Upper lobe of left lung (tissue), 6 donors: Measurements from ENCODE around the gene SSBP3. TPM values are rescaled to one million over a fixed set of nuclear protein-coding genes. Genes with fewer than 3 reads are reported as not detected.
A peak's percentile ranks its signal among the peaks of the same experiment; 100 is the strongest.

Source experiments
- ATAC-seq, 2 donors: fragments of 200-7000 bp; cut with Tn5 transposase; one replicate each; pipeline ENCODE4 v1.9.1; 2022; ENCODE audit warnings: mild to moderate bottlenecking in 2 of 2, moderate library complexity in 2 of 2; ENCODE audit not compliant: low FRiP score in 2 of 2
- DNase-seq, 2 donors: peaks; one replicate each; pipeline ENCODE4 v3.0.0-alpha.2; 2019 to 2020
- H3K27ac ChIP-seq, 4 donors: fragments of 200-600 bp; sonication (generic); one replicate each; pipeline ENCODE4 v1.5.1; 2016 to 2019
- H3K27me3 ChIP-seq, 4 donors: fragments of 200-600 bp; sonication (generic); one replicate each; pipeline ENCODE4 v1.5.1; 2017 to 2019
- H3K36me3 ChIP-seq, 4 donors: fragments of 200-600 bp; sonication (generic); one replicate each; pipeline ENCODE4 v1.5.1; 2016 to 2019
- H3K4me1 ChIP-seq, 4 donors: fragments of 200-600 bp; sonication (generic); one replicate each; pipeline ENCODE4 v1.5.1; 2018 to 2019
- H3K4me3 ChIP-seq, 4 donors: fragments of 200-600 bp; sonication (generic); one replicate each; pipeline ENCODE4 v1.5.1; 2017 to 2019; ENCODE audit warnings: mild to moderate bottlenecking in 2 of 4, moderate library complexity in 1 of 4
- H3K9me3 ChIP-seq, 4 donors: fragments of 200-600 bp; sonication (generic); one replicate each; pipeline ENCODE4 v1.5.1; 2018 to 2019
- CTCF ChIP-seq, 6 experiments: fragments of 450-650 bp in 4 of 6; fragments of 200-600 bp in 2 of 6; sonication (generic) in 2 of 6; IDR thresholded peaks; one replicate each; pipeline ENCODE4 v1.5.1; 2016 to 2019; ENCODE audit warnings: antibody characterized with exemption in 6 of 6
- EP300 ChIP-seq, 4 donors: sonication (generic); formaldehyde crosslinking; IDR thresholded peaks; one replicate each; pipeline ENCODE4 v1.5.1; 2017; ENCODE audit warnings: antibody characterized with exemption in 4 of 4, control low read depth in 2 of 4
- POLR2A ChIP-seq, 4 donors: fragments of 450-650 bp; IDR thresholded peaks; one replicate each; pipeline ENCODE4 v1.5.1; 2016 to 2017; ENCODE audit warnings: antibody characterized with exemption in 4 of 4, mild to moderate bottlenecking in 2 of 4
- POLR2AphosphoS5 ChIP-seq, 2 donors: sonication (generic); formaldehyde crosslinking; IDR thresholded peaks; one replicate each; pipeline ENCODE4 v1.5.1; 2017; ENCODE audit warnings: antibody characterized with exemption in 2 of 2
- WGBS, 2 donors: methylation state at CpG; one replicate each; pipeline ENCODE4 v1.1.5; 2017 to 2018; 5-methylcytosine and 5-hydroxymethylcytosine counted together
- total RNA-seq, 6 donors: library from RNA; depleted of rRNA in 4 of 6; stranded (reverse); fragments of >200 nt in 4 of 6; gene quantifications; one replicate each; pipeline versions ENCODE4 v1.1.0 to v1.2.1, GENCODE V29; 2016 to 2021
- donor health status: DM: no; HTN: no; CAD: no; lungs with moderate emphysema.
- donor health status: DM: no; HTN: yes; CAD: no; lungs with severe emphysema.

The SSBP3 gene
- total RNA-seq, 6 donors from 2014 or later = 17.8 to 35.6 (median 26.4) TPM

- peaks cover 45 to 54% (median 48%) of the 10 kb centered on the region in 4 donors for H3K4me1 ChIP-seq
- no peaks in the 10 kb centered on the region for H3K9me3 ChIP-seq
- H3K27ac ChIP-seq = peak overlapping the region; percentile 81 to 93 (median 86)
- TF ChIP-seq CTCF (IDR thresholded peaks at IDR 0.05) (peak in 3 of 6 experiments; percentile 11 to 47 (median 35)), POLR2AphosphoS5 (IDR thresholded peaks at IDR 0.05) (peak; percentile 57 to 68), EP300 (IDR thresholded peaks at IDR 0.05) (peak in 1 of 4 donors; percentile 13), POLR2A (IDR thresholded peaks at IDR 0.05) (no peak)
- DNase-seq (peak in 1 of 2 donors; percentile 87), ATAC-seq (peak; percentile 28 to 81)
- 83% methylated on average over 21 to 22 of the region's 22 CpGs for WGBS, 2 donors
- no peaks in the 10 kb centered on the region for H3K27me3 ChIP-seq
- H3K4me3 ChIP-seq = no peak overlapping the region
- no peaks in the 10 kb centered on the region for H3K36me3 ChIP-seq
Observed at GRCh38 chr1:54273092-54273794, 133.0 kb downstream of the SSBP3 start.

GRCh38 chr1:54272772-54273091 is 133.5 kb downstream of the SSBP3 start:
- peaks cover 39 to 50% (median 42%) of the 10 kb centered on the region in 4 donors for H3K4me1 ChIP-seq
- 76 to 81% methylated on average over 4 of the region's 4 CpGs for WGBS, 2 donors
- TF ChIP-seq POLR2A (IDR thresholded peaks at IDR 0.05) (no peak), CTCF (IDR thresholded peaks at IDR 0.05) (peak in 1 of 6 experiments; percentile 19), POLR2AphosphoS5 (IDR thresholded peaks at IDR 0.05) (no peak), EP300 (IDR thresholded peaks at IDR 0.05) (no peak)

GRCh38 chr1:54272134-54272533 is 134.1 kb downstream of the SSBP3 start:
- H3K4me3 ChIP-seq = no peak overlapping the region

More at GRCh38 chr1:54272772-54273091, 133.5 kb downstream of the SSBP3 start:
- DNase-seq = no peak
- H3K27ac ChIP-seq = peak overlapping the region; percentile 81 to 93 (median 86)
- H3K27me3 ChIP-seq = no peaks in the 10 kb centered on the region
- H3K9me3 ChIP-seq = no peaks in the 10 kb centered on the region
- H3K4me3 ChIP-seq = no peak overlapping the region
- no peaks in the 10 kb centered on the region for H3K36me3 ChIP-seq
- peak in 1 of 2 donors; percentile 59 for ATAC-seq

GRCh38 chr1:54271341-54271740 is 134.9 kb downstream of the SSBP3 start:
- ATAC-seq (no peak), DNase-seq (no peak)
- TF ChIP-seq EP300 (IDR thresholded peaks at IDR 0.05) (no peak), CTCF (IDR thresholded peaks at IDR 0.05) (no peak), POLR2A (IDR thresholded peaks at IDR 0.05) (no peak), POLR2AphosphoS5 (IDR thresholded peaks at IDR 0.05) (no peak)
- 79 to 86% methylated on average over 9 of the region's 10 CpGs for WGBS, 2 donors
- H3K4me3 ChIP-seq = no peak overlapping the region
- H3K4me1 ChIP-seq = peaks cover 27 to 38% (median 29%) of the 10 kb centered on the region in 4 donors
- H3K27ac ChIP-seq = peak overlapping the region in 2 of 4 donors; percentile 33 to 81
- no peaks in the 10 kb centered on the region for H3K27me3 ChIP-seq
- H3K36me3 ChIP-seq = no peaks in the 10 kb centered on the region
- no peaks in the 10 kb centered on the region for H3K9me3 ChIP-seq

More at GRCh38 chr1:54272134-54272533, 134.1 kb downstream of the SSBP3 start:
- DNase-seq = no peak
- no peaks in the 10 kb centered on the region for H3K9me3 ChIP-seq
- 68 to 97% methylated on average over 2 of the region's 2 CpGs for WGBS, 2 donors
- peak overlapping the region; percentile 81 to 93 (median 86) for H3K27ac ChIP-seq
- H3K36me3 ChIP-seq = no peaks in the 10 kb centered on the region
- no peaks in the 10 kb centered on the region for H3K27me3 ChIP-seq
- H3K4me1 ChIP-seq = peaks cover 35 to 45% (median 37%) of the 10 kb centered on the region in 4 donors
- TF ChIP-seq CTCF (IDR thresholded peaks at IDR 0.05) (no peak), POLR2A (IDR thresholded peaks at IDR 0.05) (no peak), EP300 (IDR thresholded peaks at IDR 0.05) (no peak), POLR2AphosphoS5 (IDR thresholded peaks at IDR 0.05) (no peak)
- no peak for ATAC-seq
